GM06990 (cell line): ENCODE measurements around the gene TLR10.
A peak's percentile ranks its signal among the peaks of the same experiment; 100 is the strongest.

Experiments
- DNase-seq: peaks from one replicate; pipeline ENCODE4 v3.0.0-alpha.2; 2011; ENCODE audit not compliant: insufficient read length; ENCODE audit errors: extremely low read depth
- H3K27me3 ChIP-seq: replicated peaks from 2 replicates; pipeline ENCODE4 v1.6.0; 2011; ENCODE audit warnings: low read length; ENCODE audit not compliant: control insufficient read depth, insufficient read depth
- H3K36me3 ChIP-seq: 2 replicates; pipeline ENCODE4 v1.5.1; 2011; ENCODE audit warnings: low read length; ENCODE audit not compliant: control insufficient read depth, insufficient read depth
- H3K4me3 ChIP-seq: replicated peaks from 2 replicates; pipeline ENCODE4 v1.5.1; 2011; ENCODE audit warnings: low read depth, mild to moderate bottlenecking, control low read depth, low read length
- CTCF ChIP-seq: IDR thresholded peaks from 2 replicates; pipeline ENCODE4 v1.5.1; 2011; ENCODE audit warnings: low read length, control low read depth, mild to moderate bottlenecking, inconsistent platforms; ENCODE audit not compliant: insufficient read depth, poor library complexity, severe bottlenecking

TLR10 gene

GRCh38 chr4:38803833-38804653 lies 21.3 kb upstream of the TLR10 start:
- DNase-seq = peak; percentile 83
- TF ChIP-seq CTCF = no peak
- H3K36me3 ChIP-seq = peaks cover 13% of the 10 kb centered on the region
- no peaks in the 10 kb centered on the region for H3K27me3 ChIP-seq
- H3K4me3 ChIP-seq = peak overlapping the region; percentile 54

DNA sequence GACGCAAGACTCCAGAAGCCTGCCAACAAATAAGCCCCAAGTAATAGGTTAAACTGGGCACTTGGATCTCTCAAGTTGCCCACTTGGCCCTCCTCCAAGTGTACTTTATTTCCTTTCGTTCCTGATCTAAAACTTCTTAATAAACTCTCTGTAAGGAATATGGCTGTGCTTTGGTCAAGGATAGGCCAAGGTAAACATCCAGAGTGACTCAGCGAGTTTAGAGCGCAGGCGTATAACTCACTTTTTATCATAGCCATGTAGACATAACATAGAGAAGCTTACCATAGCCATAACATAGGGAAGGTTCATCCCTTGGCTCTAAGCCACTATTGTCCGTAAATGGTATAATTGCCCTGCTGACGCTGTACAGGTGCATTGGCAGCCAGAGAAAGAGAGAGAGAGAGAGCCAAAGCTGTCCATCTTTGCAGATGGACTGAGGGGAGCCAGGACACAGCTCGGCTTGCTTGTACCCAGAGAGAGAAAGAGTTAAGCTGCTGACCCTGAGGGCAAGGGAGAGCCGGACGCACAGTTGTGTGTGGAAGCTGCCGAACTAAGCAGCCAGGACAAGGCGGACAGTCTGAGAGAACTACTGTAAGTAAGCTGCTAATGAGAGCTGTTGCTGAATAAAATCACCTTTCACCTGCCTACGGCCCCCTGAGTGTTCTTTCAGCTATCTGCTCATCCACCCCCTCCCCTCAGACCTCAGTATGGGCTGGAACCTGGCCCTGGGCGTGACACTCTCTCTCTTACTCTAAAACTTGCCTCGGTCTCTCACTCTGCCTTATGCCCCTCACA lies 20.0 kb upstream of the TLR10 start:
- TF ChIP-seq CTCF = no peak
- H3K36me3 ChIP-seq = peaks cover 17% of the 10 kb centered on the region
- H3K4me3 ChIP-seq = no peak overlapping the region; the same call in 1 of the 2 replicates
- no peak for DNase-seq
- H3K27me3 ChIP-seq = no peaks in the 10 kb centered on the region

GRCh38 chr4:38800961-38801450 lies 18.2 kb upstream of the TLR10 start:
- no peak overlapping the region for H3K4me3 ChIP-seq
- DNase-seq = no peak
- no peaks in the 10 kb centered on the region for H3K27me3 ChIP-seq
- peaks cover 18% of the 10 kb centered on the region for H3K36me3 ChIP-seq
- no peak for TF ChIP-seq CTCF

- no peaks in the 10 kb centered on the region for H3K27me3 ChIP-seq
- no peak for DNase-seq
- peaks cover 18% of the 10 kb centered on the region for H3K36me3 ChIP-seq
- no peak for TF ChIP-seq CTCF
- H3K4me3 ChIP-seq = no peak overlapping the region
These were observed 17.6 kb upstream of the TLR10 start for GRCh38 chr4:38800366-38800765.

GRCh38 chr4:38795087-38795486 lies 12.3 kb upstream of the TLR10 start:
- DNase-seq = no peak
- Histone ChIP-seq H3K36me3 (peaks cover 12% of the 10 kb centered on the region), H3K4me3 (no peak overlapping the region), H3K27me3 (no peaks in the 10 kb centered on the region)
- no peak for TF ChIP-seq CTCF
